Rectal smooth muscle tissue (tissue), 1 donor: ENCODE data around the gene ATP11B.

Experiments
- H3K27ac ChIP-seq: one replicate; pipeline ENCODE4 v1.7.0; 2013; ENCODE audit warnings: low read depth, low read length, inconsistent platforms
- H3K27me3 ChIP-seq: one replicate; pipeline ENCODE4 v1.7.0; 2013; ENCODE audit warnings: low read length; ENCODE audit not compliant: control insufficient read depth, insufficient read depth
- H3K36me3 ChIP-seq: one replicate; pipeline ENCODE4 v1.7.0; 2013; ENCODE audit warnings: low read length; ENCODE audit not compliant: control insufficient read depth, insufficient read depth
- H3K4me1 ChIP-seq: one replicate; pipeline ENCODE4 v1.7.0; 2013; ENCODE audit warnings: low read length; ENCODE audit not compliant: control insufficient read depth, insufficient read depth
- H3K4me3 ChIP-seq: one replicate; pipeline ENCODE4 v1.7.0; 2013; ENCODE audit warnings: low read length
- H3K9ac ChIP-seq: one replicate; pipeline ENCODE4 v1.7.0; 2013; ENCODE audit warnings: low read length

ATP11B gene

GRCh38 chr3:182935803-182936202, 142.5 kb downstream of the ATP11B start:
- Histone ChIP-seq H3K27ac (no peak overlapping the region), H3K4me3 (no peak overlapping the region), H3K36me3 (no peaks in the 10 kb centered on the region), H3K9ac (no peak overlapping the region), H3K4me1 (no peaks in the 10 kb centered on the region), H3K27me3 (no peaks in the 10 kb centered on the region)

GRCh38 chr3:182936239-182936917, 143.1 kb downstream of the ATP11B start:
- no peaks in the 10 kb centered on the region for H3K36me3 ChIP-seq
- no peaks in the 10 kb centered on the region for H3K27me3 ChIP-seq
- H3K4me3 ChIP-seq = no peak overlapping the region
- H3K27ac ChIP-seq = no peak overlapping the region
- no peak overlapping the region for H3K9ac ChIP-seq
- no peaks in the 10 kb centered on the region for H3K4me1 ChIP-seq

GRCh38 chr3:182936918-182937285, 143.6 kb downstream of the ATP11B start:
- no peak overlapping the region for H3K27ac ChIP-seq
- no peaks in the 10 kb centered on the region for H3K27me3 ChIP-seq

GRCh38 chr3:182937293-182938051, 144.2 kb downstream of the ATP11B start:
- H3K9ac ChIP-seq = no peak overlapping the region
- no peak overlapping the region for H3K27ac ChIP-seq
- H3K4me3 ChIP-seq = no peak overlapping the region
- H3K27me3 ChIP-seq = no peaks in the 10 kb centered on the region
- no peaks in the 10 kb centered on the region for H3K4me1 ChIP-seq
- H3K36me3 ChIP-seq = no peaks in the 10 kb centered on the region

More at GRCh38 chr3:182936918-182937285, 143.6 kb downstream of the ATP11B start:
- Histone ChIP-seq H3K36me3 (no peaks in the 10 kb centered on the region), H3K4me1 (no peaks in the 10 kb centered on the region), H3K4me3 (no peak overlapping the region), H3K9ac (no peak overlapping the region)

GRCh38 chr3:182940266-182940808, 147.0 kb downstream of the ATP11B start:
- H3K36me3 ChIP-seq = no peaks in the 10 kb centered on the region
- no peaks in the 10 kb centered on the region for H3K4me1 ChIP-seq
- H3K27ac ChIP-seq = no peak overlapping the region
- no peak overlapping the region for H3K4me3 ChIP-seq
- no peak overlapping the region for H3K9ac ChIP-seq
- H3K27me3 ChIP-seq = no peaks in the 10 kb centered on the region

GRCh38 chr3:182941719-182942118, 148.4 kb downstream of the ATP11B start:
- Histone ChIP-seq H3K27me3 (no peaks in the 10 kb centered on the region), H3K27ac (no peak overlapping the region)

GRCh38 chr3:182947888-182948287, 154.6 kb downstream of the ATP11B start:
- Histone ChIP-seq H3K27me3 (no peaks in the 10 kb centered on the region), H3K4me3 (no peak overlapping the region), H3K9ac (no peak overlapping the region), H3K36me3 (peaks cover 2% of the 10 kb centered on the region), H3K4me1 (no peaks in the 10 kb centered on the region), H3K27ac (no peak overlapping the region)

More at GRCh38 chr3:182941719-182942118, 148.4 kb downstream of the ATP11B start:
- Histone ChIP-seq H3K9ac (no peak overlapping the region), H3K36me3 (peaks cover under 1% of the 10 kb centered on the region), H3K4me3 (no peak overlapping the region), H3K4me1 (no peaks in the 10 kb centered on the region)

GRCh38 chr3:182948305-182948704, 155.0 kb downstream of the ATP11B start:
- Histone ChIP-seq H3K4me3 (no peak overlapping the region), H3K27ac (no peak overlapping the region), H3K9ac (no peak overlapping the region), H3K4me1 (no peaks in the 10 kb centered on the region), H3K27me3 (no peaks in the 10 kb centered on the region), H3K36me3 (peaks cover 2% of the 10 kb centered on the region)

GRCh38 chr3:182949688-182950087, 156.4 kb downstream of the ATP11B start:
- peaks cover 2% of the 10 kb centered on the region for H3K36me3 ChIP-seq

GRCh38 chr3:182954553-182955235, 161.4 kb downstream of the ATP11B start:
- Histone ChIP-seq H3K36me3 (peaks cover 2% of the 10 kb centered on the region), H3K27ac (no peak overlapping the region), H3K4me3 (no peak overlapping the region), H3K4me1 (no peaks in the 10 kb centered on the region), H3K9ac (no peak overlapping the region), H3K27me3 (no peaks in the 10 kb centered on the region)

More at GRCh38 chr3:182949688-182950087, 156.4 kb downstream of the ATP11B start:
- no peaks in the 10 kb centered on the region for H3K27me3 ChIP-seq
- H3K27ac ChIP-seq = no peak overlapping the region
- H3K9ac ChIP-seq = no peak overlapping the region
- no peaks in the 10 kb centered on the region for H3K4me1 ChIP-seq
- H3K4me3 ChIP-seq = no peak overlapping the region

GRCh38 chr3:182957226-182957625, 163.9 kb downstream of the ATP11B start:
- Histone ChIP-seq H3K27me3 (no peaks in the 10 kb centered on the region), H3K4me1 (no peaks in the 10 kb centered on the region), H3K4me3 (no peak overlapping the region), H3K36me3 (peaks cover 2% of the 10 kb centered on the region), H3K9ac (no peak overlapping the region), H3K27ac (no peak overlapping the region)

GRCh38 chr3:182957676-182958266, 164.5 kb downstream of the ATP11B start:
- H3K4me3 ChIP-seq = no peak overlapping the region
- no peak overlapping the region for H3K27ac ChIP-seq
- H3K36me3 ChIP-seq = peaks cover 2% of the 10 kb centered on the region
- H3K9ac ChIP-seq = no peak overlapping the region
- H3K4me1 ChIP-seq = no peaks in the 10 kb centered on the region
- no peaks in the 10 kb centered on the region for H3K27me3 ChIP-seq
